ENCODE data around the gene CDC25A.

CDC25A gene

GRCh38 chr3:48188266-48189201 is at the start of gene CDC25A:
Gene CDC25A, minus strand, starts transcription at chr3:48188417. Its CDS starts 470 bp downstream, at chr3:48187947.
- peak within 1 kb of the TSS; percentile 87 for H3K27ac ChIP-seq
- H3K9ac ChIP-seq, result peak within 1 kb of the TSS; percentile 93
- peak within 1 kb of the TSS; percentile 96 for H3K4me3 ChIP-seq
- H3K36me3 ChIP-seq, result peaks cover 28% of the 10 kb centered on the region
- H3K9me3 ChIP-seq, result no peaks in the 10 kb centered on the region
- H3K4me1 ChIP-seq, result peaks cover 30% of the 10 kb centered on the region
- no peak for TF ChIP-seq Cebpa-rat (IDR thresholded peaks at IDR 0.05)
- H4K20me1 ChIP-seq, result no peaks in the 10 kb centered on the region
- H3K4me2 ChIP-seq, result peak within 1 kb of the TSS; percentile 81
- H3K27me3 ChIP-seq, result no peaks in the 10 kb centered on the region

GRCh38 chr3:48236531-48236930 is 48.3 kb upstream of the CDC25A start:
- no peak for TF ChIP-seq Cebpa-rat (IDR thresholded peaks at IDR 0.05)
- H4K20me1 ChIP-seq, result no peaks in the 10 kb centered on the region
- peaks cover 9% of the 10 kb centered on the region; the same call in 1 of the 2 replicates for H3K9me3 ChIP-seq
- H3K36me3 ChIP-seq, result no peaks in the 10 kb centered on the region
- H3K4me1 ChIP-seq, result peaks cover 25% of the 10 kb centered on the region
- no peaks in the 10 kb centered on the region for H3K27me3 ChIP-seq
- no peak overlapping the region for H3K9ac ChIP-seq
- no peak overlapping the region for H3K27ac ChIP-seq
- H3K4me2 ChIP-seq, result no peak overlapping the region
- H3K4me3 ChIP-seq, result no peak overlapping the region

GRCh38 chr3:48233542-48233941 is 45.3 kb upstream of the CDC25A start:
- Histone ChIP-seq H3K4me2 (no peak overlapping the region), H3K27me3 (no peaks in the 10 kb centered on the region), H3K27ac (no peak overlapping the region), H3K9ac (no peak overlapping the region), H4K20me1 (no peaks in the 10 kb centered on the region), H3K9me3 (peaks cover 9% of the 10 kb centered on the region; the same call in 1 of the 2 replicates), H3K36me3 (no peaks in the 10 kb centered on the region), H3K4me3 (no peak overlapping the region), H3K4me1 (peaks cover 25% of the 10 kb centered on the region)
- no peak for TF ChIP-seq Cebpa-rat (IDR thresholded peaks at IDR 0.05)

GRCh38 chr3:48232734-48233133 is 44.5 kb upstream of the CDC25A start:
- Histone ChIP-seq H4K20me1 (no peaks in the 10 kb centered on the region), H3K4me1 (peaks cover 25% of the 10 kb centered on the region), H3K27me3 (no peaks in the 10 kb centered on the region), H3K4me2 (no peak overlapping the region), H3K36me3 (no peaks in the 10 kb centered on the region), H3K9ac (no peak overlapping the region), H3K27ac (no peak overlapping the region), H3K9me3 (peaks cover 9% of the 10 kb centered on the region; the same call in 1 of the 2 replicates), H3K4me3 (no peak overlapping the region)
- no peak for TF ChIP-seq Cebpa-rat (IDR thresholded peaks at IDR 0.05)

- Histone ChIP-seq H4K20me1 (no peaks in the 10 kb centered on the region), H3K27me3 (no peaks in the 10 kb centered on the region), H3K9me3 (peaks cover 9% of the 10 kb centered on the region; the same call in 1 of the 2 replicates), H3K4me3 (no peak overlapping the region), H3K9ac (no peak overlapping the region), H3K27ac (no peak overlapping the region), H3K4me2 (peak overlapping the region; percentile 60), H3K4me1 (peaks cover 25% of the 10 kb centered on the region), H3K36me3 (no peaks in the 10 kb centered on the region)
- no peak for TF ChIP-seq Cebpa-rat (IDR thresholded peaks at IDR 0.05)
Observed at GRCh38 chr3:48232232-48232631, 44.0 kb upstream of the CDC25A start.

GRCh38 chr3:48226939-48227338 is 38.7 kb upstream of the CDC25A start:
- Histone ChIP-seq H3K27me3 (no peaks in the 10 kb centered on the region), H3K4me3 (no peak overlapping the region), H3K27ac (no peak overlapping the region), H3K9ac (no peak overlapping the region), H3K9me3 (no peaks in the 10 kb centered on the region), H3K36me3 (no peaks in the 10 kb centered on the region), H3K4me2 (no peak overlapping the region), H4K20me1 (no peaks in the 10 kb centered on the region), H3K4me1 (peaks cover 29% of the 10 kb centered on the region)
- TF ChIP-seq Cebpa-rat (IDR thresholded peaks at IDR 0.05), result no peak

- TF ChIP-seq Cebpa-rat (IDR thresholded peaks at IDR 0.05), result no peak
- Histone ChIP-seq H3K27ac (no peak overlapping the region), H3K9me3 (no peaks in the 10 kb centered on the region), H4K20me1 (no peaks in the 10 kb centered on the region), H3K4me1 (peaks cover 15% of the 10 kb centered on the region), H3K36me3 (no peaks in the 10 kb centered on the region), H3K4me2 (no peak overlapping the region), H3K9ac (no peak overlapping the region), H3K4me3 (no peak overlapping the region), H3K27me3 (no peaks in the 10 kb centered on the region)
Observed at GRCh38 chr3:48225587-48225986, 37.4 kb upstream of the CDC25A start.

GRCh38 chr3:48222616-48223513 is 34.6 kb upstream of the CDC25A start, which contains the start of gene CAMP:
Gene CAMP, plus strand, starts transcription at chr3:48223495. Its CDS starts 17 bp downstream, at chr3:48223512.
- Histone ChIP-seq H3K27ac (no peak within 1 kb of the TSS), H3K9ac (no peak within 1 kb of the TSS), H4K20me1 (no peaks in the 10 kb centered on the region), H3K9me3 (no peaks in the 10 kb centered on the region), H3K36me3 (no peaks in the 10 kb centered on the region), H3K27me3 (no peaks in the 10 kb centered on the region), H3K4me2 (peak within 1 kb of the TSS; percentile 27; the same call in 1 of the 2 replicates), H3K4me3 (no peak within 1 kb of the TSS), H3K4me1 (peaks cover 15% of the 10 kb centered on the region)
- TF ChIP-seq Cebpa-rat (IDR thresholded peaks at IDR 0.05), result no peak

GRCh38 chr3:48220746-48221145 is 32.5 kb upstream of the CDC25A start:
- peaks cover 9% of the 10 kb centered on the region for H3K4me1 ChIP-seq
- H4K20me1 ChIP-seq, result no peaks in the 10 kb centered on the region

More at GRCh38 chr3:48220746-48221145, 32.5 kb upstream of the CDC25A start:
- Histone ChIP-seq H3K4me3 (no peak overlapping the region), H3K9ac (no peak overlapping the region), H3K36me3 (no peaks in the 10 kb centered on the region), H3K9me3 (no peaks in the 10 kb centered on the region), H3K27ac (no peak overlapping the region), H3K27me3 (no peaks in the 10 kb centered on the region), H3K4me2 (no peak overlapping the region)
- no peak for TF ChIP-seq Cebpa-rat (IDR thresholded peaks at IDR 0.05)
